Fibroblast of villous mesenchyme (primary cell): ENCODE results near the gene SLC24A5. TPM values are rescaled to one million over a fixed set of nuclear protein-coding genes. Genes with fewer than 3 reads are reported as not detected.

ENCODE experiments used
- DNase-seq: peaks from one replicate; pipeline ENCODE4 v3.0.0-alpha.2; 2010; ENCODE audit warnings: low read depth
- H3K4me3 ChIP-seq: 2 replicates; pipeline ENCODE4 v1.5.1; 2011; ENCODE audit warnings: low read depth, mild to moderate bottlenecking, low read length
- CTCF ChIP-seq: IDR thresholded peaks from 2 replicates; pipeline ENCODE4 v1.5.1; 2012; ENCODE audit warnings: low read depth, mild to moderate bottlenecking, low read length; ENCODE audit not compliant: insufficient read depth
- total RNA-seq: library from RNA; depleted of rRNA; stranded (reverse); fragments of >200 nt; gene quantifications from 2 replicates; pipeline ENCODE4 v1.2.3, GENCODE V29; 2012

Gene SLC24A5
- total RNA-seq, 1 donor, result not detected

- H3K4me3 ChIP-seq, result no peak within 1 kb of the TSS
- no peak for TF ChIP-seq CTCF
- DNase-seq, result no peak
Observed at GRCh38 chr15:48191574-48192225, 70.9 kb downstream of the SLC24A5 start, which contains the start of gene CTXN2. TSS of gene CTXN2 (plus strand) at chr15:48191665. CDS start at chr15:48201301, 9,636 bp downstream.

Other genes starting within 250 kb of the SLC24A5 start
- gene MYEF2, start 57.3 kb downstream of the SLC24A5 start, total RNA-seq, result 3.5 and 6.9 TPM in 2 replicates
- gene CTXN2, start 70.7 kb downstream of the SLC24A5 start, total RNA-seq, result not detected in 2 replicates
- gene SLC12A1, start 85.3 kb downstream of the SLC24A5 start, total RNA-seq, result not detected in 2 replicates
- 45.3 and 53.8 TPM in 2 replicates for gene DUT, start 210.4 kb downstream of the SLC24A5 start, total RNA-seq